GM12892 (cell line): Measurements from ENCODE around the gene CNPY1.

Experiments used
- DNase-seq: peaks from one replicate; pipeline ENCODE4 v3.0.0; 2011; ENCODE audit not compliant: insufficient read length
- FAIRE-seq: peaks from 2 replicates; lab custom pipeline; 2011; peaks lifted over from hg19 to GRCh38; lab: Jason Lieb, UNC
- POLR2A ChIP-seq: IDR thresholded peaks from 2 replicates; pipeline ENCODE4 v1.6.1; 2011; ENCODE audit warnings: low read depth, low read length, control low read depth
- POLR2AphosphoS5 ChIP-seq: IDR thresholded peaks from 2 replicates; pipeline ENCODE4 v1.6.1; 2011; ENCODE audit warnings: low read depth, low read length, control low read depth
- TAF1 ChIP-seq: IDR thresholded peaks from 2 replicates; pipeline ENCODE4 v1.6.1; 2011; ENCODE audit warnings: low read depth, mild to moderate bottlenecking, control low read depth, low read length, borderline replicate concordance

The CNPY1 gene

GRCh38 chr7:155551785-155552611 is 5.6 kb upstream of the CNPY1 start:
- DNase-seq (no peak), FAIRE-seq (no peak)
- TF ChIP-seq POLR2AphosphoS5: no peak
- no peak for TF ChIP-seq POLR2A
- no peak for TF ChIP-seq TAF1

GRCh38 chr7:155550916-155551315 is 4.6 kb upstream of the CNPY1 start:
- FAIRE-seq (no peak), DNase-seq (no peak)
- no peak for TF ChIP-seq POLR2A
- no peak for TF ChIP-seq TAF1
- TF ChIP-seq POLR2AphosphoS5: no peak

- DNase-seq (no peak), FAIRE-seq (no peak)
- TF ChIP-seq POLR2A (no peak), POLR2AphosphoS5 (no peak), TAF1 (no peak)
These were observed 2.9 kb upstream of the CNPY1 start for GRCh38 chr7:155549226-155549625.

- DNase-seq (no peak), FAIRE-seq (no peak)
- TF ChIP-seq POLR2A (no peak), TAF1 (no peak), POLR2AphosphoS5 (no peak)
These were observed 917 bp upstream of the CNPY1 start for GRCh38 chr7:155547161-155547791.

- TF ChIP-seq TAF1 (no peak), POLR2A (no peak), POLR2AphosphoS5 (no peak)
- FAIRE-seq (no peak), DNase-seq (no peak)
These were observed 1.0 kb downstream of the CNPY1 start for GRCh38 chr7:155545348-155545747.

- no peak for TF ChIP-seq POLR2AphosphoS5
- TF ChIP-seq POLR2A: no peak
- TF ChIP-seq TAF1: no peak
- no peak for FAIRE-seq
- no peak for DNase-seq
These were observed 1.9 kb downstream of the CNPY1 start for GRCh38 chr7:155544485-155544884.

- no peak for FAIRE-seq
These were observed 2.4 kb downstream of the CNPY1 start for GRCh38 chr7:155543926-155544325.

GRCh38 chr7:155543011-155543876 is 3.1 kb downstream of the CNPY1 start:
- TF ChIP-seq POLR2AphosphoS5 (no peak), TAF1 (no peak), POLR2A (no peak)
- no peak for DNase-seq
- no peak for FAIRE-seq

More at GRCh38 chr7:155543926-155544325, 2.4 kb downstream of the CNPY1 start:
- no peak for TF ChIP-seq POLR2A
- no peak for TF ChIP-seq TAF1
- no peak for TF ChIP-seq POLR2AphosphoS5
- DNase-seq: no peak

- no peak for TF ChIP-seq POLR2AphosphoS5
- TF ChIP-seq POLR2A: no peak
- TF ChIP-seq TAF1: no peak
- FAIRE-seq (no peak), DNase-seq (no peak)
These were observed 4.2 kb downstream of the CNPY1 start for GRCh38 chr7:155541986-155542675.

GRCh38 chr7:155540553-155540952 is 5.8 kb downstream of the CNPY1 start:
- FAIRE-seq (no peak), DNase-seq (no peak)
- TF ChIP-seq POLR2AphosphoS5 (no peak), TAF1 (no peak), POLR2A (no peak)
